HG03442 (cell line): Measurements from ENCODE around the gene PCLAF.
"Not testable (repeated sequence)": the region's sequence is repeated elsewhere in the genome, so short reads cannot be mapped to it uniquely, and the experiment has no call there.

Experiments used
- ATAC-seq: cut with Tn5 transposase; IDR thresholded peaks from one replicate; pipeline ENCODE4 v1.9.1; 2021; ENCODE audit warnings: mild to moderate bottlenecking, moderate library complexity; ENCODE audit not compliant: unreplicated experiment

PCLAF gene

GRCh38 chr15:64381000-64381751 is at the start of gene PCLAF:
Gene PCLAF, minus strand, starts transcription at chr15:64381441. Its CDS starts 70 bp downstream, at chr15:64381371.
- ATAC-seq = peak; percentile 94

- ATAC-seq = no peak
These were observed 48.9 kb upstream of the PCLAF start for GRCh38 chr15:64430000-64430735.

- no peak for ATAC-seq
These were observed 48.2 kb upstream of the PCLAF start for GRCh38 chr15:64429448-64429847.

GRCh38 chr15:64426845-64427465 is 45.7 kb upstream of the PCLAF start:
- ATAC-seq = no peak

GRCh38 chr15:64425221-64425620 is 44.0 kb upstream of the PCLAF start:
- no peak for ATAC-seq

- ATAC-seq = no peak
These were observed 42.7 kb upstream of the PCLAF start for GRCh38 chr15:64423970-64424369.

- ATAC-seq = no peak
These were observed 41.5 kb upstream of the PCLAF start for GRCh38 chr15:64422697-64423096.

- no peak for ATAC-seq
These were observed 31.0 kb upstream of the PCLAF start for GRCh38 chr15:64412216-64412615.

GRCh38 chr15:64400583-64400982 is 19.3 kb upstream of the PCLAF start:
- no peak for ATAC-seq

GRCh38 chr15:64398575-64398974 is 17.3 kb upstream of the PCLAF start:
- ATAC-seq = no peak

- no peak for ATAC-seq
These were observed 15.5 kb upstream of the PCLAF start for GRCh38 chr15:64396789-64397188.

GRCh38 chr15:64392471-64392870 is 11.2 kb upstream of the PCLAF start:
- ATAC-seq = not testable (repeated sequence)

GRCh38 chr15:64389036-64389435 is 7.8 kb upstream of the PCLAF start:
- no peak for ATAC-seq

GRCh38 chr15:64387562-64388168 is 6.4 kb upstream of the PCLAF start, which contains the start of gene TRIP4:
Gene TRIP4, plus strand, starts transcription at chr15:64387836. Its CDS starts 28 bp downstream, at chr15:64387864.
- peak; percentile 92 for ATAC-seq

- no peak for ATAC-seq
These were observed 5.0 kb upstream of the PCLAF start for GRCh38 chr15:64386291-64386690.

GRCh38 chr15:64383760-64384159 is 2.5 kb upstream of the PCLAF start:
- ATAC-seq = no peak

- not testable (repeated sequence) for ATAC-seq
These were observed 941 bp downstream of the PCLAF start for GRCh38 chr15:64380130-64380870.

GRCh38 chr15:64379216-64379960 is 1.9 kb downstream of the PCLAF start:
- ATAC-seq = no peak

- ATAC-seq = no peak
These were observed 7.9 kb downstream of the PCLAF start for GRCh38 chr15:64373360-64373759.

- ATAC-seq = not testable (repeated sequence)
These were observed 9.9 kb downstream of the PCLAF start for GRCh38 chr15:64371383-64371782.
